Measurements from ENCODE around the gene GDAP2. TPM values are rescaled to one million over a fixed set of nuclear protein-coding genes. Genes with fewer than 3 reads are reported as not detected.

Gene GDAP2
- total and polyA plus RNA-seq, 2 of the 4 experiments (the other 2 are of a cell fraction) = 5.4 to 27.1 TPM

DNA sequence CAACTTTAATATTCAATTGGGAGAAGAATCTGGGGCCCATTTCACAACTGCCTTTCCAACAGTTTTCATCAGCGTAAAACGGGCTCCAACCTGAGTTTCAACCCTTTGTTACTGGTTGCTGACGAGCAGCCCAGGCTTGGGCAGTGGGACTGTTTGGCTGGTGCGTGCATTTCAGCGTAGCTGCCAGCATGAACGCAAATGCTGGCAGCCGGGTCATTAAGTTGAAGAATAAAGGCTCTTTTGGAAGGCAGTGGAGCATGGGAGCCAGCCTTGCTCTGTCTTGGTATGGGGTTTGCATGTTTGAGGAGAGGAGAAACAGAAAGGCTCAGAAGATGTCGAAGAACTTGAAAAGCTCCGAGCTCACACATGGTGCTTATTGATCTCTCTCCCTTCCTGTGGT lies 40.8 kb upstream of the GDAP2 start:
- H3K18ac ChIP-seq (ENCODE audit: low read depth, low read length) = no peak overlapping the region
- no peak overlapping the region for H3K23ac ChIP-seq (ENCODE audit: low read depth, low read length)
- no peak overlapping the region for H3K9ac ChIP-seq (ENCODE audit: low read depth, low read length)
- H3K27me3 ChIP-seq (ENCODE audit: control insufficient read depth, insufficient read depth, low read length) = peaks cover 4% of the 10 kb centered on the region
- intact Hi-C loops (cut with micrococcal nuclease) = no loop called here
- no peak for TF ChIP-seq RAD21 (IDR thresholded peaks at IDR 0.05; ENCODE audit: low read length)
- no peak for TF ChIP-seq FOS (IDR thresholded peaks at IDR 0.05; ENCODE audit: low read depth, low read length)
- no peak for TF ChIP-seq RCOR1 (IDR thresholded peaks at IDR 0.05; ENCODE audit: insufficient replicate concordance, low read length)
- no peak for TF ChIP-seq NFE2L2 (IDR thresholded peaks at IDR 0.05; ENCODE audit: low read depth, low read length)
- TF ChIP-seq POLR2A (IDR thresholded peaks at IDR 0.05; ENCODE audit: low read depth, low read length) = no peak
- DNase-seq = no peak
- ChIA-PET CTCF (no interaction called here), POLR2A (ENCODE audit: unreplicated experiment) (no interaction called here)
- H4K8ac ChIP-seq (ENCODE audit: low read depth in 2 of 2, low read length in 2 of 2) = no peak overlapping the region
- H3K4me2 ChIP-seq (ENCODE audit: low read depth, low read length) = no peak overlapping the region
- H3K14ac ChIP-seq (replicated peaks; ENCODE audit: low read depth, low read length) = no peak overlapping the region
- no peaks in the 10 kb centered on the region for H3K4me1 ChIP-seq (ENCODE audit: control insufficient read depth, insufficient read depth, low read length)
- no peak overlapping the region for H2BK15ac ChIP-seq (ENCODE audit: low read depth, low read length)
- no peak overlapping the region for H2BK5ac ChIP-seq (ENCODE audit: low read depth, low read length, poor library complexity, severe bottlenecking)
- no peak overlapping the region for H3K56ac ChIP-seq (ENCODE audit: extremely low read depth, insufficient read depth, low read length)
- no peak overlapping the region for H2BK20ac ChIP-seq (ENCODE audit: low read depth, low read length)
- H2AK5ac ChIP-seq (ENCODE audit: low read depth, low read length) = no peak overlapping the region
- no peaks in the 10 kb centered on the region for H3K36me3 ChIP-seq (ENCODE audit: control insufficient read depth, insufficient read depth, low read length)
- no peak overlapping the region for H2AFZ ChIP-seq (replicated peaks; ENCODE audit: low read length, poor library complexity)
- in situ Hi-C loops (cut with MboI; ENCODE audit: low sequenced_read_pairs) = no loop called here
- H3K4me3 ChIP-seq (ENCODE audit: insufficient read depth, low read depth, low read length) = no peak overlapping the region
- dilution Hi-C loops (cut with HindIII; ENCODE audit: low sequenced_read_pairs, unreplicated experiment) = no loop called here
- peaks cover 3% of the 10 kb centered on the region; the same call in 1 of the 2 replicates for H3K9me1 ChIP-seq (ENCODE audit: insufficient read depth, low read length)
- H3K9me3 ChIP-seq (ENCODE audit: control insufficient read depth, insufficient read depth, low read length) = no peaks in the 10 kb centered on the region
- H2AK9ac ChIP-seq (replicated peaks; ENCODE audit: low read depth, low read length, poor library complexity) = no peak overlapping the region
- H3K4ac ChIP-seq (ENCODE audit: low read depth, low read length) = no peak overlapping the region
- H3K79me1 ChIP-seq (ENCODE audit: low read depth in 1 of 2, low read length in 2 of 2) = no peaks in the 10 kb centered on the region
- H2BK120ac ChIP-seq (ENCODE audit: low read depth, low read length) = no peak overlapping the region
- no peak overlapping the region for H4K91ac ChIP-seq (ENCODE audit: insufficient read depth, low read depth, low read length)
- no peaks in the 10 kb centered on the region for H4K20me1 ChIP-seq (ENCODE audit: insufficient read depth, low read length)
- H4K5ac ChIP-seq (ENCODE audit: low read depth, low read length) = no peak overlapping the region
- no peak for ATAC-seq (ENCODE audit: low read depth)
- no TSS peak for BruUV-seq (replicated peaks)
- H3K27ac ChIP-seq (ENCODE audit: insufficient read depth, low read length) = no peak overlapping the region
- 92% methylated on average over 5 of the region's 9 CpGs; no CpG with 5 or more reads in 1 of the 2 experiments for WGBS, 2 experiments (ENCODE audit: extremely low coverage in 2 of 2, insufficient read length in 1 of 2)
